Right lobe of liver (tissue), 6 donors: ENCODE results near the gene EEF1A1. TPM values are rescaled to one million over a fixed set of nuclear protein-coding genes. Genes with fewer than 3 reads are reported as not detected.

Experiments used
- ATAC-seq, 4 donors: fragments of 200-7000 bp; cut with Tn5 transposase; one replicate each; pipeline ENCODE4 v1.9.1; 2020; ENCODE audit warnings: mild to moderate bottlenecking in 4 of 4, moderate library complexity in 4 of 4
- DNase-seq, 3 donors: peaks; one replicate each; pipeline ENCODE4 v3.0.0-alpha.2; 2020
- H3K27ac ChIP-seq, 3 donors: fragments of 200-600 bp; one replicate each; pipeline ENCODE4 v1.8.0; 2022
- H3K27me3 ChIP-seq, 2 donors: fragments of 200-600 bp; one replicate each; pipeline ENCODE4 v1.8.0; 2022
- H3K36me3 ChIP-seq, 4 donors: fragments of 200-600 bp; sonication (generic) in 1 of 4; one replicate each; pipeline versions ENCODE4 v1.5.1 to v1.8.0; 2017 to 2022; ENCODE audit warnings: control low read depth in 1 of 4
- H3K4me1 ChIP-seq, 4 donors: fragments of 200-600 bp; sonication (generic) in 1 of 4; one replicate each; pipeline versions ENCODE4 v1.5.1 to v1.8.0; 2017 to 2022; ENCODE audit warnings: control low read depth in 1 of 4
- H3K4me3 ChIP-seq, 3 donors: fragments of 200-600 bp; one replicate each; pipeline ENCODE4 v1.8.0; 2022
- H3K9me3 ChIP-seq, 4 donors: fragments of 200-600 bp; sonication (generic) in 1 of 4; one replicate each; pipeline versions ENCODE4 v1.5.1 to v1.8.0; 2017 to 2022; ENCODE audit warnings: control low read depth in 1 of 4
- CTCF ChIP-seq, 4 donors: fragments of 200-600 bp in 3 of 4; fragments of 450-650 bp in 1 of 4; IDR thresholded peaks; one replicate each; pipeline versions ENCODE4 v1.5.1 to v1.8.0; 2016 to 2022; ENCODE audit warnings: antibody characterized with exemption in 4 of 4, mild to moderate bottlenecking in 2 of 4
- POLR2A ChIP-seq: fragments of 450-650 bp; IDR thresholded peaks from one replicate; pipeline ENCODE4 v1.6.1; 2017; ENCODE audit warnings: antibody characterized with exemption, mild to moderate bottlenecking
- WGBS: methylation state at CpG from one replicate; pipeline ENCODE4 v1.1.6; 2018; ENCODE audit warnings: low coverage, low lambda C conversion rate; ENCODE audit not compliant: insufficient coverage; ENCODE audit errors: missing lambda C conversion rate; 5-methylcytosine and 5-hydroxymethylcytosine counted together
- intact Hi-C, 2 donors: fragments of 100-400 bp; cut with DNase I; formaldehyde crosslinking; loops; one replicate each; pipeline versions ENCODE4 v1.11.2 to v1.14.1; 2022
- total RNA-seq, 6 experiments: library from RNA; depleted of rRNA in 2 of 6; stranded (reverse); fragments of >200 nt in 2 of 6; fragmentation: NEBNext Ultra II Directional in 3 of 6; extraction: Animal tissue kit (Norgen Biotek cat#: 25700) in 3 of 6; gene quantifications; one replicate each; pipeline versions ENCODE4 v1.1.0 to v1.2.4, GENCODE V29; 2016 to 2023
- donor health status: DM: no; HTN: yes; CAD: no.
- donor health status: DM: no; HTN: no; CAD: no.
- donor health status: DM: no; HTN: no; CAD: no.
- donor health status: DM: no; HTN: yes; CAD: no.
- donor health status: DM: no; HTN: yes; CAD: no.

The EEF1A1 gene
- total RNA-seq, 6 experiments from 2014 or later: 2,452 to 4,356 (median 3,217) TPM

- ATAC-seq (no peak), DNase-seq (no peak)
- intact Hi-C loops: loop anchor here in 1 of 2 donors (10.0 kb wide), 1 partner anchor 100 kb away; no protein-coding TSS in a partner anchor
- Histone ChIP-seq H3K4me3 (no peak overlapping the region), H3K9me3 (no peaks in the 10 kb centered on the region), H3K4me1 (peaks cover 0 to 30% (median 3%) of the 10 kb centered on the region in 4 donors), H3K36me3 (peaks cover 16 to 47% (median 31%) of the 10 kb centered on the region in 4 donors), H3K27ac (peak overlapping the region in 1 of 3 donors; percentile 13), H3K27me3 (no peaks in the 10 kb centered on the region)
- 22% methylated on average over 4 of the region's 4 CpGs for WGBS
- TF ChIP-seq POLR2A: no peak
- TF ChIP-seq CTCF (IDR thresholded peaks at IDR 0.05): no peak
Observed at GRCh38 chr6:73515204-73515655, 5.6 kb downstream of the EEF1A1 start.

GRCh38 chr6:73514746-73515110 is 6.1 kb downstream of the EEF1A1 start:
- H3K4me3 ChIP-seq: no peak overlapping the region
- no peaks in the 10 kb centered on the region for H3K27me3 ChIP-seq
- H3K36me3 ChIP-seq: peaks cover 16 to 45% (median 30%) of the 10 kb centered on the region in 4 donors
- WGBS: 36% methylated on average over 3 of the region's 3 CpGs
- peak overlapping the region in 1 of 3 donors; percentile 13 for H3K27ac ChIP-seq
- DNase-seq (no peak), ATAC-seq (peak in 1 of 4 donors; percentile 5)
- peaks cover 0 to 30% (median 3%) of the 10 kb centered on the region in 4 donors for H3K4me1 ChIP-seq
- H3K9me3 ChIP-seq: no peaks in the 10 kb centered on the region
- no peak for TF ChIP-seq CTCF (IDR thresholded peaks at IDR 0.05)
- no peak for TF ChIP-seq POLR2A
- intact Hi-C loops: loop anchor here in 1 of 2 donors (10.0 kb wide), 1 partner anchor 100 kb away; no protein-coding TSS in a partner anchor

GRCh38 chr6:73513496-73513854 is 7.4 kb downstream of the EEF1A1 start:
- peaks cover 0 to 22% (median 0%) of the 10 kb centered on the region in 4 donors for H3K4me1 ChIP-seq
- ATAC-seq (no peak), DNase-seq (no peak)
- intact Hi-C loops: loop anchor here in 1 of 2 donors (10.0 kb wide), 1 partner anchor 101 kb away; no protein-coding TSS in a partner anchor
- no peak for TF ChIP-seq CTCF (IDR thresholded peaks at IDR 0.05)
- TF ChIP-seq POLR2A: no peak
- no peaks in the 10 kb centered on the region for H3K9me3 ChIP-seq
- peaks cover 12 to 35% (median 23%) of the 10 kb centered on the region in 4 donors for H3K36me3 ChIP-seq
- no peak overlapping the region for H3K27ac ChIP-seq
- H3K4me3 ChIP-seq: no peak overlapping the region
- no peaks in the 10 kb centered on the region for H3K27me3 ChIP-seq
- 45% methylated on average over 3 of the region's 3 CpGs for WGBS

- WGBS: 84% methylated on average over 6 of the region's 7 CpGs
- intact Hi-C loops: loop anchor here in 1 of 2 donors (10.0 kb wide), 1 partner anchor 103 kb away; no protein-coding TSS in a partner anchor
- H3K27ac ChIP-seq: no peak overlapping the region
- H3K4me3 ChIP-seq: no peak overlapping the region
- H3K9me3 ChIP-seq: no peaks in the 10 kb centered on the region
- ATAC-seq: no peak
- H3K36me3 ChIP-seq: peaks cover 6 to 20% (median 13%) of the 10 kb centered on the region in 4 donors
- H3K4me1 ChIP-seq: peaks cover 0 to 11% (median 0%) of the 10 kb centered on the region in 4 donors
- H3K27me3 ChIP-seq: no peaks in the 10 kb centered on the region
- DNase-seq: no peak
- TF ChIP-seq POLR2A: no peak
- TF ChIP-seq CTCF (IDR thresholded peaks at IDR 0.05): no peak
Observed at GRCh38 chr6:73511796-73512195, 9.0 kb downstream of the EEF1A1 start.
